Omental fat pad (tissue), 4 donors: ENCODE data around the gene MAP2K1. TPM values are rescaled to one million over a fixed set of nuclear protein-coding genes. Genes with fewer than 3 reads are reported as not detected.
"Not testable (repeated sequence)": the region's sequence is repeated elsewhere in the genome, so short reads cannot be mapped to it uniquely, and the experiment has no call there.

Experiments
- ATAC-seq: fragments of 150-250 bp; one replicate; pipeline ENCODE4 v1.9.1; 2016; ENCODE audit warnings: mild to moderate bottlenecking, moderate library complexity; ENCODE audit not compliant: low FRiP score
- DNase-seq: peaks from one replicate; pipeline ENCODE4 v3.0.0-alpha.2; 2019; ENCODE audit warnings: low spot score
- CTCF ChIP-seq, 3 donors: fragments of 450-650 bp; IDR thresholded peaks; one replicate each; pipeline ENCODE4 v1.5.1; 2016 to 2017; ENCODE audit warnings: antibody characterized with exemption in 3 of 3, mild to moderate bottlenecking in 3 of 3, moderate library complexity in 2 of 3
- total RNA-seq, 4 donors: library from RNA; depleted of rRNA; stranded (reverse); fragments of >200 nt; gene quantifications; one replicate each; pipeline ENCODE4 v1.1.0, GENCODE V29; 2016

The MAP2K1 gene
- total RNA-seq, 4 donors from 2014 or later = 49.3 to 63.2 (median 59.6) TPM

GRCh38 chr15:66452971-66453580 is 66.4 kb downstream of the MAP2K1 start:
- ATAC-seq = no peak
- DNase-seq = no peak

GRCh38 chr15:66454143-66454542 is 67.4 kb downstream of the MAP2K1 start:
- ATAC-seq (no peak), DNase-seq (no peak)
- no peak for TF ChIP-seq CTCF (IDR thresholded peaks at IDR 0.05)

More at GRCh38 chr15:66452971-66453580, 66.4 kb downstream of the MAP2K1 start:
- no peak for TF ChIP-seq CTCF (IDR thresholded peaks at IDR 0.05)

GRCh38 chr15:66456211-66456610 is 69.5 kb downstream of the MAP2K1 start:
- ATAC-seq = no peak
- no peak for TF ChIP-seq CTCF (IDR thresholded peaks at IDR 0.05)
- no peak for DNase-seq

GRCh38 chr15:66459818-66460615 is 73.3 kb downstream of the MAP2K1 start:
- TF ChIP-seq CTCF (IDR thresholded peaks at IDR 0.05) = no peak
- ATAC-seq (no peak), DNase-seq (no peak)

- DNase-seq, ATAC-seq: not testable (repeated sequence)
These were observed 74.6 kb downstream of the MAP2K1 start for GRCh38 chr15:66461294-66461693.

GRCh38 chr15:66461917-66462316 is 75.2 kb downstream of the MAP2K1 start:
- DNase-seq (no peak), ATAC-seq (no peak)
- TF ChIP-seq CTCF (IDR thresholded peaks at IDR 0.05) = no peak

GRCh38 chr15:66462627-66463026 is 75.9 kb downstream of the MAP2K1 start:
- no peak for TF ChIP-seq CTCF (IDR thresholded peaks at IDR 0.05)
- DNase-seq = no peak
- ATAC-seq = no peak

GRCh38 chr15:66465294-66465693 is 78.6 kb downstream of the MAP2K1 start:
- not testable (repeated sequence) for ATAC-seq, DNase-seq

GRCh38 chr15:66467162-66468040 is 80.7 kb downstream of the MAP2K1 start:
- DNase-seq, ATAC-seq: not testable (repeated sequence)

- not testable (repeated sequence) for ATAC-seq, DNase-seq
These were observed 84.1 kb downstream of the MAP2K1 start for GRCh38 chr15:66470825-66471224.
